MCF 10A (cell line): ENCODE results near the gene ERO1A. TPM values are rescaled to one million over a fixed set of nuclear protein-coding genes. Genes with fewer than 3 reads are reported as not detected.

Experiments
- Bru-seq: library from RNA; stranded (reverse); fragments of 400-500 nt; gene quantifications from one replicate; lab custom pipeline; 2021; lab: Mats Ljungman, UMichigan
- BruChase-seq, 2 experiments: library from RNA; stranded (reverse); fragments of 400-500 nt; gene quantifications; one replicate each; lab custom pipeline; 2021; lab: Mats Ljungman, UMichigan
- BruUV-seq: library from RNA; stranded (reverse); fragments of 400-500 nt; replicated peaks from 2 replicates; lab custom pipeline; 2021; lab: Mats Ljungman, UMichigan
- CTCF ChIA-PET: fragments of 300-600 bp; sonication (Branson Sonifier 250); formaldehyde crosslinking; extraction: SDS; loops from one replicate; lab custom pipeline; 2021; ENCODE audit warnings: antibody characterized with exemption, inconsistent platforms; lab: Yijun Ruan, JAX
- POLR2A ChIA-PET: fragments of 300-600, 350-650 bp; sonication (Branson Sonifier 250); formaldehyde crosslinking; extraction: SDS; loops from one replicate; lab custom pipeline; 2020; ENCODE audit warnings: antibody characterized with exemption, inconsistent platforms; lab: Yijun Ruan, JAX
- DNase-seq: peaks from one replicate; pipeline ENCODE4 v3.0.0-alpha.2; 2018; ENCODE audit not compliant: unreplicated experiment
- H3K27ac Mint-ChIP-seq: one replicate; pipeline ENCODE4 v1.8.0; 2022; ENCODE audit warnings: mild to moderate bottlenecking, low read depth, mixed read lengths; ENCODE audit not compliant: unreplicated experiment
- H3K27me3 Mint-ChIP-seq: one replicate; pipeline ENCODE4 v1.8.0; 2022; ENCODE audit warnings: mixed read lengths; ENCODE audit not compliant: insufficient read depth, unreplicated experiment
- H3K36me3 Mint-ChIP-seq: one replicate; pipeline ENCODE4 v1.8.0; 2022; ENCODE audit warnings: mild to moderate bottlenecking, moderate library complexity, mixed read lengths; ENCODE audit not compliant: insufficient read depth, unreplicated experiment
- H3K4me1 Mint-ChIP-seq: one replicate; pipeline ENCODE4 v1.8.0; 2022; ENCODE audit warnings: mixed read lengths; ENCODE audit not compliant: insufficient read depth, unreplicated experiment
- H3K4me3 Mint-ChIP-seq: one replicate; pipeline ENCODE4 v1.8.0; 2022; ENCODE audit warnings: mild to moderate bottlenecking, moderate library complexity, mixed read lengths; ENCODE audit not compliant: unreplicated experiment
- H3K9me3 Mint-ChIP-seq: one replicate; pipeline ENCODE4 v1.8.0; 2022; ENCODE audit warnings: mixed read lengths; ENCODE audit not compliant: unreplicated experiment
- intact Hi-C: fragments of 100-400 bp; cut with micrococcal nuclease; formaldehyde crosslinking; loops from 2 replicates; pipeline ENCODE4 v1.14.1; 2022
- long read RNA-seq: library from polyadenylated mRNA; stranded (forward); transcript quantifications from one replicate; pipeline ENCODE4 v2.0.0, GENCODE V29; 2022
- total RNA-seq: library from RNA; stranded (reverse); gene quantifications from 2 replicates; pipeline ENCODE4 v1.2.3, GENCODE V29; 2022
- TF ChIP-seq, protein P1 (sequence below): fragments of 200-600 bp; IDR thresholded peaks from one replicate; pipeline ENCODE4 v1.8.0; 2022; ENCODE audit warnings: antibody characterized with exemption, mild to moderate bottlenecking; ENCODE audit not compliant: unreplicated experiment

The ERO1A gene
- 52.0 and 55.5 TPM in 2 replicates for total RNA-seq
- percentile 86 among the genes with signal in this experiment for Bru-seq, nascent RNA
- BruChase-seq, experiment 1, labeled RNA remaining after a 6-hour chase: percentile 91 among the genes with signal in this experiment
- BruChase-seq, experiment 2, labeled RNA remaining after a 2-hour chase: percentile 86 among the genes with signal in this experiment
- long read RNA-seq, partial matches to known transcripts: 1 of 10 reads
- long read RNA-seq, other reads (novel, unspliced or antisense): 8 of 10 reads

DNA sequence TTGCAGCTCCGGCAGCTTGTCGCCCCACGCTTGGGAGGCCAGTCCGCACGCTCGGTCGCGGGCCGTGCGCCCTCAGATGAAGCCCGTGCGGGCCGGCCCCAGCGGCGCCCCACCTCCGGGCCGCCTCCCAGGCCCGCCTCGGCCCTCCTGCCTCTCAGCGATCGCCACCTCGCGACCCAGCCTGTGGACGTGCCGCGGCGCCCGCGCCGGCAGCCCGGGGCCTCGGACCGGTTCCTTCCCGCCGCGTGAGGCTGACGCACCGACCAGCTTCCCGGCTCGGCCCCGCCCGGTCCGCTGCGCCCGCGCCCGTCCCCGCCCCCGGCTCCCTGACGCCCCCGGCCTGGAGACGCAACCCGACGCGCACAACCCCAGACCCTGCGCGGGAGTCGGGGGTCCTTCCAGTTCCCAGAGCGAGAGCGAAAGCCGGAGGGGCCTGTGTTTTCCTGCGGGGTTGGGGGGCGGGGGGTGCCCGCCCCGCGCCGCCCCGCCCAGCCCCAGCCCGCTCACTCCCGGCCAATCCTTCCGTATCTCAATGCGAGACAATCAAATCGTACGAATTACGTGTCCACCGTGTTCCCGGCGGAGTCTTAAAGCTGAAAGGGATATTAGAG, at the start of gene ERO1A:
ERO1A (minus strand) TSS at position 78 of the 611 bp plus-strand sequence; CDS start at position 1, 77 bp downstream.
- Mint-ChIP-seq H3K9me3 (no peaks in the 10 kb centered on the region), H3K27me3 (no peaks in the 10 kb centered on the region), H3K36me3 (no peaks in the 10 kb centered on the region), H3K4me3 (peak within 1 kb of the TSS; percentile 97), H3K4me1 (peaks cover 28% of the 10 kb centered on the region), H3K27ac (peak within 1 kb of the TSS; percentile 92)
- no TSS peak for BruUV-seq
- ChIA-PET POLR2A (interaction anchor here (0.6 to 5.4 kb wide), 15 partner anchors 9 to 208 kb away, joined by 3 to 68 read pairs (median 4); partner anchors contain the start of genes GNPNAT1, GPR137C, PSMC6 and STYX), CTCF (interaction anchor here (0.7 to 1.0 kb wide), 2 partner anchors 22 to 23 kb away, joined by 3 read pairs; no protein-coding TSS in a partner anchor)
- peak; percentile 84 for DNase-seq
- intact Hi-C loops: no loop called here
- TF ChIP-seq, protein P1, sequence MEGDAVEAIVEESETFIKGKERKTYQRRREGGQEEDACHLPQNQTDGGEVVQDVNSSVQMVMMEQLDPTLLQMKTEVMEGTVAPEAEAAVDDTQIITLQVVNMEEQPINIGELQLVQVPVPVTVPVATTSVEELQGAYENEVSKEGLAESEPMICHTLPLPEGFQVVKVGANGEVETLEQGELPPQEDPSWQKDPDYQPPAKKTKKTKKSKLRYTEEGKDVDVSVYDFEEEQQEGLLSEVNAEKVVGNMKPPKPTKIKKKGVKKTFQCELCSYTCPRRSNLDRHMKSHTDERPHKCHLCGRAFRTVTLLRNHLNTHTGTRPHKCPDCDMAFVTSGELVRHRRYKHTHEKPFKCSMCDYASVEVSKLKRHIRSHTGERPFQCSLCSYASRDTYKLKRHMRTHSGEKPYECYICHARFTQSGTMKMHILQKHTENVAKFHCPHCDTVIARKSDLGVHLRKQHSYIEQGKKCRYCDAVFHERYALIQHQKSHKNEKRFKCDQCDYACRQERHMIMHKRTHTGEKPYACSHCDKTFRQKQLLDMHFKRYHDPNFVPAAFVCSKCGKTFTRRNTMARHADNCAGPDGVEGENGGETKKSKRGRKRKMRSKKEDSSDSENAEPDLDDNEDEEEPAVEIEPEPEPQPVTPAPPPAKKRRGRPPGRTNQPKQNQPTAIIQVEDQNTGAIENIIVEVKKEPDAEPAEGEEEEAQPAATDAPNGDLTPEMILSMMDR: no peak

DNA sequence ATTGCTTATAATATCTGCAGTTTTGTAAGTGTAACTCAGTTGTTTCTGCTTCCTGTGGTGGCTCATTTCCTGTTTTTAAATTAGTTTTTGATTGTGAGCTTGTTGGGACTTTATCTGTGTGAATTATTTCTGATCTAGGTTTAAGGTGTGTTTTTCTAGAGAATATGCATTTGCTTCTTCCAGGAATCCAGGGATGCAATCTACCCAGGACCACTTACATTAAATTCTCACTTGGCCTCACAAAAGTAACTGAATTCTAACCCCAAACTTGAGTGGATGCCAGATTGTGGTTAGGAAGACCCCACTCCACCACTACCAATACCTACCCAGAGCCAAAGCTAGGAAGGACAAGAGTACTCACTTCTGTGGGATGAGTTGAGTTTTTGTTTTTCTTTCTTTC, 46.5 kb upstream of the ERO1A start:
- Mint-ChIP-seq H3K27ac (no peak overlapping the region), H3K9me3 (no peaks in the 10 kb centered on the region), H3K4me1 (peaks cover 15% of the 10 kb centered on the region), H3K36me3 (peaks cover 22% of the 10 kb centered on the region), H3K4me3 (no peak overlapping the region), H3K27me3 (no peaks in the 10 kb centered on the region)
- DNase-seq: no peak
- CTCF ChIA-PET: interaction anchor here (0.7 kb wide), 1 partner anchor 13 kb away, joined by 3 read pairs; no protein-coding TSS in a partner anchor
- TF ChIP-seq, protein P1: no peak
- BruUV-seq: no TSS peak
- intact Hi-C loops: no loop called here
- POLR2A ChIA-PET: interaction anchor here (1.7 kb wide), 1 partner anchor 11 kb away, joined by 13 read pairs; the partner anchor contains the start of gene STYX

DNA sequence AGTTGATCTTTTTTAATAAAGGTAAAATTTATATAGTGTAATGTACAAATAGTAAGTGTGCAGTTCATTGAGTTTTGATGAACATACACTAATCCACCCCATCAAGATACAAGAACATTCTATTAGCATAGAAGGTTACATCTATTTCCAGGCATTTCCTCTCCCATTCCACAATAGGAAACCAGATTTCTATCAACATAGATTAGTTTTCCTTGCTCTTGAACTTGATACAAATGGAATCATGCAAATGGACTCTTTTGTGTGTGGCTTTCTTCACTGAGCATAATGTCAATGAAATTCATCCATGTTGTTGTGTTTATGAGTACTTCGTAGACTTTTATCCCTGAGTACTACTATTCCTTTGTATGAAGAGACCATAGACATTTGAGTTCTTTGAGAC, 45.4 kb upstream of the ERO1A start:
- no peak overlapping the region for H3K4me3 Mint-ChIP-seq
- peaks cover 21% of the 10 kb centered on the region for H3K4me1 Mint-ChIP-seq
- H3K27ac Mint-ChIP-seq: no peak overlapping the region
- no peaks in the 10 kb centered on the region for H3K9me3 Mint-ChIP-seq
- ChIA-PET POLR2A (interaction anchor here (0.6 to 1.7 kb wide), 2 partner anchors 10 to 43 kb away, joined by 3 to 13 read pairs; partner anchors contain the start of gene STYX), CTCF (no interaction called here)
- H3K27me3 Mint-ChIP-seq: no peaks in the 10 kb centered on the region
- TF ChIP-seq, protein P1: no peak
- peaks cover 12% of the 10 kb centered on the region for H3K36me3 Mint-ChIP-seq
- intact Hi-C loops: no loop called here
- DNase-seq: no peak
- no TSS peak for BruUV-seq

- H3K27me3 Mint-ChIP-seq: no peaks in the 10 kb centered on the region
- H3K27ac Mint-ChIP-seq: no peak overlapping the region
- ChIA-PET POLR2A (interaction anchor here (0.5 kb wide), 1 partner anchor 612 kb away, joined by 3 read pairs; no protein-coding TSS in a partner anchor), CTCF (interaction anchor here (0.7 kb wide), 2 partner anchors 134 to 223 kb away, joined by 3 read pairs; no protein-coding TSS in a partner anchor)
- no peaks in the 10 kb centered on the region for H3K9me3 Mint-ChIP-seq
- peaks cover 18% of the 10 kb centered on the region for H3K36me3 Mint-ChIP-seq
- TF ChIP-seq, protein P1: no peak
- no peak for DNase-seq
- H3K4me1 Mint-ChIP-seq: peaks cover 24% of the 10 kb centered on the region
- intact Hi-C loops: no loop called here
- no peak overlapping the region for H3K4me3 Mint-ChIP-seq
- no TSS peak for BruUV-seq
Observed at GRCh38 chr14:52738409-52738808, 43.1 kb upstream of the ERO1A start.
